ENCODE data around the gene SAFB.
A peak's percentile ranks its signal among the peaks of the same experiment; 100 is the strongest.

SAFB gene

GRCh38 chr19:5622465-5623396, at the start of gene SAFB, which contains the start of gene SAFB2:
Gene SAFB, plus strand, starts transcription at chr19:5623083. Its CDS starts 123 bp downstream, at chr19:5623206.
Gene SAFB2, minus strand, starts transcription at chr19:5622776. Its CDS starts 61 bp downstream, at chr19:5622715.
- Histone ChIP-seq H3K27me3 (ENCODE audit: insufficient read depth, low read length) (no peaks in the 10 kb centered on the region), H3K36me3 (ENCODE audit: insufficient read depth, low read length) (peaks cover 62% of the 10 kb centered on the region), H3K9me3 (ENCODE audit: low read length) (no peaks in the 10 kb centered on the region), H3K4me3 (ENCODE audit: low read length) (peak within 1 kb of the TSS; percentile 100), H3K4me1 (ENCODE audit: insufficient read depth, low read length) (peaks cover 35% of the 10 kb centered on the region), H2AFZ (ENCODE audit: low read depth, low read length) (peak within 1 kb of the TSS; percentile 75)

- Histone ChIP-seq H3K4me1 (ENCODE audit: insufficient read depth, low read length) (peaks cover 14% of the 10 kb centered on the region), H3K9me3 (ENCODE audit: low read length) (no peaks in the 10 kb centered on the region), H3K27me3 (ENCODE audit: insufficient read depth, low read length) (no peaks in the 10 kb centered on the region), H3K36me3 (ENCODE audit: insufficient read depth, low read length) (no peaks in the 10 kb centered on the region), H2AFZ (ENCODE audit: low read depth, low read length) (no peak overlapping the region), H3K4me3 (ENCODE audit: low read length) (no peak overlapping the region)
These were observed 47.3 kb upstream of the SAFB start for GRCh38 chr19:5575590-5575989.

- Histone ChIP-seq H3K27me3 (ENCODE audit: insufficient read depth, low read length) (no peaks in the 10 kb centered on the region), H3K4me3 (ENCODE audit: low read length) (no peak overlapping the region)
These were observed 44.6 kb upstream of the SAFB start for GRCh38 chr19:5578097-5578846.

GRCh38 chr19:5579286-5579685, 43.6 kb upstream of the SAFB start:
- H3K4me1 ChIP-seq (ENCODE audit: insufficient read depth, low read length), result peaks cover 10% of the 10 kb centered on the region

More at GRCh38 chr19:5578097-5578846, 44.6 kb upstream of the SAFB start:
- H2AFZ ChIP-seq (ENCODE audit: low read depth, low read length), result no peak overlapping the region
- H3K36me3 ChIP-seq (ENCODE audit: insufficient read depth, low read length), result peaks cover 8% of the 10 kb centered on the region
- H3K4me1 ChIP-seq (ENCODE audit: insufficient read depth, low read length), result peaks cover 10% of the 10 kb centered on the region
- no peaks in the 10 kb centered on the region for H3K9me3 ChIP-seq (ENCODE audit: low read length)

GRCh38 chr19:5579697-5580096, 43.2 kb upstream of the SAFB start:
- Histone ChIP-seq H2AFZ (ENCODE audit: low read depth, low read length) (no peak overlapping the region), H3K36me3 (ENCODE audit: insufficient read depth, low read length) (peaks cover 11% of the 10 kb centered on the region), H3K9me3 (ENCODE audit: low read length) (no peaks in the 10 kb centered on the region), H3K4me3 (ENCODE audit: low read length) (no peak overlapping the region), H3K27me3 (ENCODE audit: insufficient read depth, low read length) (no peaks in the 10 kb centered on the region), H3K4me1 (ENCODE audit: insufficient read depth, low read length) (peaks cover 10% of the 10 kb centered on the region)

More at GRCh38 chr19:5579286-5579685, 43.6 kb upstream of the SAFB start:
- no peaks in the 10 kb centered on the region for H3K9me3 ChIP-seq (ENCODE audit: low read length)
- H3K4me3 ChIP-seq (ENCODE audit: low read length), result no peak overlapping the region
- no peaks in the 10 kb centered on the region for H3K27me3 ChIP-seq (ENCODE audit: insufficient read depth, low read length)
- H2AFZ ChIP-seq (ENCODE audit: low read depth, low read length), result no peak overlapping the region
- H3K36me3 ChIP-seq (ENCODE audit: insufficient read depth, low read length), result peaks cover 11% of the 10 kb centered on the region

GRCh38 chr19:5580161-5580571, 42.7 kb upstream of the SAFB start:
- Histone ChIP-seq H3K36me3 (ENCODE audit: insufficient read depth, low read length) (peaks cover 11% of the 10 kb centered on the region), H3K4me3 (ENCODE audit: low read length) (no peak overlapping the region), H3K4me1 (ENCODE audit: insufficient read depth, low read length) (peaks cover 10% of the 10 kb centered on the region), H3K27me3 (ENCODE audit: insufficient read depth, low read length) (no peaks in the 10 kb centered on the region), H3K9me3 (ENCODE audit: low read length) (no peaks in the 10 kb centered on the region), H2AFZ (ENCODE audit: low read depth, low read length) (no peak overlapping the region)

GRCh38 chr19:5585461-5586299, 37.2 kb upstream of the SAFB start:
- no peak overlapping the region for H2AFZ ChIP-seq (ENCODE audit: low read depth, low read length)
- no peak overlapping the region for H3K4me3 ChIP-seq (ENCODE audit: low read length)

GRCh38 chr19:5586300-5587070, 36.4 kb upstream of the SAFB start:
- H3K36me3 ChIP-seq (ENCODE audit: insufficient read depth, low read length), result peaks cover 57% of the 10 kb centered on the region
- no peak overlapping the region for H2AFZ ChIP-seq (ENCODE audit: low read depth, low read length)
- H3K4me1 ChIP-seq (ENCODE audit: insufficient read depth, low read length), result peaks cover 15% of the 10 kb centered on the region

More at GRCh38 chr19:5585461-5586299, 37.2 kb upstream of the SAFB start:
- H3K27me3 ChIP-seq (ENCODE audit: insufficient read depth, low read length), result no peaks in the 10 kb centered on the region
- H3K9me3 ChIP-seq (ENCODE audit: low read length), result no peaks in the 10 kb centered on the region
- H3K36me3 ChIP-seq (ENCODE audit: insufficient read depth, low read length), result peaks cover 52% of the 10 kb centered on the region
- peaks cover 15% of the 10 kb centered on the region for H3K4me1 ChIP-seq (ENCODE audit: insufficient read depth, low read length)

GRCh38 chr19:5587071-5587455, 35.8 kb upstream of the SAFB start:
- Histone ChIP-seq H3K36me3 (ENCODE audit: insufficient read depth, low read length) (peaks cover 60% of the 10 kb centered on the region), H3K9me3 (ENCODE audit: low read length) (no peaks in the 10 kb centered on the region), H3K4me1 (ENCODE audit: insufficient read depth, low read length) (peaks cover 15% of the 10 kb centered on the region), H3K27me3 (ENCODE audit: insufficient read depth, low read length) (no peaks in the 10 kb centered on the region), H2AFZ (ENCODE audit: low read depth, low read length) (no peak overlapping the region), H3K4me3 (ENCODE audit: low read length) (no peak overlapping the region)

More at GRCh38 chr19:5586300-5587070, 36.4 kb upstream of the SAFB start:
- no peaks in the 10 kb centered on the region for H3K27me3 ChIP-seq (ENCODE audit: insufficient read depth, low read length)
- H3K4me3 ChIP-seq (ENCODE audit: low read length), result no peak overlapping the region
- no peaks in the 10 kb centered on the region for H3K9me3 ChIP-seq (ENCODE audit: low read length)

- Histone ChIP-seq H3K9me3 (ENCODE audit: low read length) (no peaks in the 10 kb centered on the region), H3K4me3 (ENCODE audit: low read length) (no peak overlapping the region), H3K27me3 (ENCODE audit: insufficient read depth, low read length) (no peaks in the 10 kb centered on the region), H3K36me3 (ENCODE audit: insufficient read depth, low read length) (peaks cover 61% of the 10 kb centered on the region), H3K4me1 (ENCODE audit: insufficient read depth, low read length) (peaks cover 15% of the 10 kb centered on the region), H2AFZ (ENCODE audit: low read depth, low read length) (no peak overlapping the region)
These were observed 35.2 kb upstream of the SAFB start for GRCh38 chr19:5587661-5588060.

- Histone ChIP-seq H3K27me3 (ENCODE audit: insufficient read depth, low read length) (no peaks in the 10 kb centered on the region), H3K4me3 (ENCODE audit: low read length) (no peak overlapping the region), H2AFZ (ENCODE audit: low read depth, low read length) (no peak overlapping the region), H3K9me3 (ENCODE audit: low read length) (no peaks in the 10 kb centered on the region), H3K36me3 (ENCODE audit: insufficient read depth, low read length) (peaks cover 69% of the 10 kb centered on the region), H3K4me1 (ENCODE audit: insufficient read depth, low read length) (peaks cover 15% of the 10 kb centered on the region)
These were observed 34.4 kb upstream of the SAFB start for GRCh38 chr19:5588441-5588840.

All from neuron (in vitro differentiated cells).